GM10266 (cell line): ENCODE data around the gene RBM4.
"Not testable (repeated sequence)": the region's sequence is repeated elsewhere in the genome, so short reads cannot be mapped to it uniquely, and the experiment has no call there.

ENCODE experiments used
- DNase-seq: peaks from one replicate; pipeline ENCODE4 v3.0.0; 2012; ENCODE audit errors: extremely low spot score
- TF ChIP-seq, protein P1 (sequence below): IDR thresholded peaks from 2 replicates; pipeline ENCODE4 v1.5.1; 2012; ENCODE audit warnings: mild to moderate bottlenecking, low read depth; ENCODE audit not compliant: control insufficient read depth, insufficient read depth; ENCODE audit errors: missing control alignments

Gene RBM4, protein sequence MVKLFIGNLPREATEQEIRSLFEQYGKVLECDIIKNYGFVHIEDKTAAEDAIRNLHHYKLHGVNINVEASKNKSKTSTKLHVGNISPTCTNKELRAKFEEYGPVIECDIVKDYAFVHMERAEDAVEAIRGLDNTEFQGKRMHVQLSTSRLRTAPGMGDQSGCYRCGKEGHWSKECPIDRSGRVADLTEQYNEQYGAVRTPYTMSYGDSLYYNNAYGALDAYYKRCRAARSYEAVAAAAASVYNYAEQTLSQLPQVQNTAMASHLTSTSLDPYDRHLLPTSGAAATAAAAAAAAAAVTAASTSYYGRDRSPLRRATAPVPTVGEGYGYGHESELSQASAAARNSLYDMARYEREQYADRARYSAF

DNA sequence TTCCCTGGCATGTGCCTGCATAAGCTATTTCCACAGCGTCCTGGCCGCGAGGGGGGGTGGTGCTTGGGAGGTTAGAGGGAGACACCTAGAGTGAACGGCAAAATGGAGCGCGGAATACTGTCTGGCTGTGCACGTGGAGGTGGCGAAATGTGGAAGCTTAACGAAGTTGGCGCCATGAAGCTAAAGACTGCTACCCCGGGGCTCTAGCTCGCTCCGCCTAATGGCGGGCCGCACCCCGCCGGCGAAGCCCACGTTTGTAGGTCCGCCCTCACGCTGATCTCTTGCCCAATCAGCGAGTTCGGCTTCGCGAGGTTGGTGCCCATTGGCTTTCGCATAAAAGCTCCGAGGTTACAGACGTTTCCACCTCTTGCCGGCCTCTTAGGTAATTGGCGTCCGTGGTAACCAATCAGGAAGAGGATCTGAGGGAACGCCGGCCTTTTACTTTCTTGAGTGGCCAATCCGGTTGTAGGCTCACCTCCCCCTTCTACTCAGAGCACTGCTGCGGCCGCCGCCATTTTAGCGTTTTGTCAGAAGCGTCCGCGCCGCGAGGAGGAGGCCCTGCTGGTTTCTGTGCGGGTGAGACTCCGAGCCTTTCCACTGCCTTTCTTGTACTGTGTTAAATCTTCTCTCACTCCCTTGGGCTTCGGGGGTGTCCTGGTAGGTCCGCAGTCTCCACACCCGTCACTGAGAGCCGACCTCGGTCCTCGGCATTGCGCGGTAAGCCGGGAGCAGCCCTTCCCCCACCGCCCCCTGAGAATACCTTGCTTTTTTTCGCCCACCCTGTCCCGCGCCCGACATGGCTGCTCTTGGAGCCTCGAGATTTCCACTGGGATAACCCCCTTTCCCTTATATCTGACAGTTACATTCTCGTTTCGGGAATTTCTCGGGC lies at the start of gene RBM4:
TSS of gene RBM4 (plus strand) at position 527 of the 889 bp plus-strand sequence. CDS start 1,009 bp downstream, outside the sequence.
- DNase-seq: peak; percentile 96
- TF ChIP-seq, protein P1, sequence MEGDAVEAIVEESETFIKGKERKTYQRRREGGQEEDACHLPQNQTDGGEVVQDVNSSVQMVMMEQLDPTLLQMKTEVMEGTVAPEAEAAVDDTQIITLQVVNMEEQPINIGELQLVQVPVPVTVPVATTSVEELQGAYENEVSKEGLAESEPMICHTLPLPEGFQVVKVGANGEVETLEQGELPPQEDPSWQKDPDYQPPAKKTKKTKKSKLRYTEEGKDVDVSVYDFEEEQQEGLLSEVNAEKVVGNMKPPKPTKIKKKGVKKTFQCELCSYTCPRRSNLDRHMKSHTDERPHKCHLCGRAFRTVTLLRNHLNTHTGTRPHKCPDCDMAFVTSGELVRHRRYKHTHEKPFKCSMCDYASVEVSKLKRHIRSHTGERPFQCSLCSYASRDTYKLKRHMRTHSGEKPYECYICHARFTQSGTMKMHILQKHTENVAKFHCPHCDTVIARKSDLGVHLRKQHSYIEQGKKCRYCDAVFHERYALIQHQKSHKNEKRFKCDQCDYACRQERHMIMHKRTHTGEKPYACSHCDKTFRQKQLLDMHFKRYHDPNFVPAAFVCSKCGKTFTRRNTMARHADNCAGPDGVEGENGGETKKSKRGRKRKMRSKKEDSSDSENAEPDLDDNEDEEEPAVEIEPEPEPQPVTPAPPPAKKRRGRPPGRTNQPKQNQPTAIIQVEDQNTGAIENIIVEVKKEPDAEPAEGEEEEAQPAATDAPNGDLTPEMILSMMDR: no peak

DNA sequence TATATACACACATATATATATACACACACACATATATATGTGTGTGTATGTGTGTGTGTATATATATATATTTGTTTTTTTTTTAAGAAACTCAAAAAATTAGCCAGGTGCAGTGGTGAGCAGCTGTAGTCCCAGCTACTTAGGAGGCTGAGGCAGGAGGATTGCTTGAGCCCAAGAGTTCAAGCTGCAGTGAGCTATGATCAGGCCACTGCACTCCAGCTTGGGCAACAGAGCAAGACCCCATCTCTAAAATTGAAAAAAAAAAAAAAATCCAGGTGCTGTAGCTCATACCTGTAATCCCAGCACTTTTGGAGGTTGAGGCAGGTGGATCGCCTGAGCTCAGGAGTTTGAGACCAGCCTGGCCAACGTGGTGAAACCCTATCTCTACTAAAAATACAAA lies 49.2 kb upstream of the RBM4 start:
- not testable (repeated sequence) for DNase-seq

DNA sequence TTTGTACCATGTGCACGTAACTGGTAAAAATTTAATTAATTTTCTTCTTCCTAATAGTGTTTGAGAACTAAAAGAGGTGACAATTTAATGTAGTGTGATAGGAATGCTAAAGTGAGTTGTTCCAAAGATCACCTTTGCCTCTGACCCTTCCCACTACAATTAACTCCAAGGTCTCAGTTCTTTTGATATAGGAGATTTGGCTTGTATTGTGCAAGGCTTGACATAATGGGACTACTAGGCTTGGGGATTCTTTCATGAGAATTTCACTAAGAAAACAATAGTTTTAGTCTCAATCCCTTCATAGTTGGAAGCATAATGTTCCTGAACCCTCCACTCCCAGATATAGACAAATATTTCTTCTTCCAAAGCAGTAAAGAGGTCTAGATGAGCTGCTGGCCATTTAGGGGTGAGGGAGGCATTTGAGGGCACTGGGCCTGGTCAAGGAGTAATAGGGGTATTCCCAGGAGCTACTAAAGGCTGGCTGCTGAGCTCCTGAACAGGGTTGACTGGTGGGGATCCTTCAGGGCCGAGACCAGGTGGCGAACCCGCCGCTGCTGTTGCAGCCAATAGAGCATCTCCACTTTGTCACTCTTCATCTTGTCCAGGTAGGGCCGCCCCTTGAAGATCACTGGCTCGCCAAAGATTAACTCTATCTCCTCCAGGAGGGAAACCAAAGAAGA lies 48.4 kb upstream of the RBM4 start:
- DNase-seq: no peak
- TF ChIP-seq, protein P1: no peak

DNA sequence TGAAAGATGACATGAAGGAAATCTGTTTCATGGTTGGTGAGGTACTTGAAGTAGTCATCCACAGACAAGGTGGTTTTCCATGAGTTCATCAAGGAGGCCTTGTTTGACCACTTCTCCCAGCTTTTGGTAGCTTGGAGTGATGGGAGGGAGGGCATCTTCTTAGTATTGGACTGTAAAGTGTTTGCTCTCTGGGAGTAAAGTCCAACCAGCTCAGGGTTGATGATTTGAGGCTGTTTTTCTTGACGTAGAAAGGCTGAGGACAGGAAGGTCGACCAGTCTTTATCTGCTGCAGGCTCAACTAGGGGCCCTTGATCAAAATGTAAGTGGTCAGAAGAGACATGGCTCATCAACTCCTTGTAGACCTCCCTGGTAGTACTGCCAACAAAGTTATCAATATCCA lies 47.3 kb upstream of the RBM4 start:
- no peak for DNase-seq
- TF ChIP-seq, protein P1: no peak

DNA sequence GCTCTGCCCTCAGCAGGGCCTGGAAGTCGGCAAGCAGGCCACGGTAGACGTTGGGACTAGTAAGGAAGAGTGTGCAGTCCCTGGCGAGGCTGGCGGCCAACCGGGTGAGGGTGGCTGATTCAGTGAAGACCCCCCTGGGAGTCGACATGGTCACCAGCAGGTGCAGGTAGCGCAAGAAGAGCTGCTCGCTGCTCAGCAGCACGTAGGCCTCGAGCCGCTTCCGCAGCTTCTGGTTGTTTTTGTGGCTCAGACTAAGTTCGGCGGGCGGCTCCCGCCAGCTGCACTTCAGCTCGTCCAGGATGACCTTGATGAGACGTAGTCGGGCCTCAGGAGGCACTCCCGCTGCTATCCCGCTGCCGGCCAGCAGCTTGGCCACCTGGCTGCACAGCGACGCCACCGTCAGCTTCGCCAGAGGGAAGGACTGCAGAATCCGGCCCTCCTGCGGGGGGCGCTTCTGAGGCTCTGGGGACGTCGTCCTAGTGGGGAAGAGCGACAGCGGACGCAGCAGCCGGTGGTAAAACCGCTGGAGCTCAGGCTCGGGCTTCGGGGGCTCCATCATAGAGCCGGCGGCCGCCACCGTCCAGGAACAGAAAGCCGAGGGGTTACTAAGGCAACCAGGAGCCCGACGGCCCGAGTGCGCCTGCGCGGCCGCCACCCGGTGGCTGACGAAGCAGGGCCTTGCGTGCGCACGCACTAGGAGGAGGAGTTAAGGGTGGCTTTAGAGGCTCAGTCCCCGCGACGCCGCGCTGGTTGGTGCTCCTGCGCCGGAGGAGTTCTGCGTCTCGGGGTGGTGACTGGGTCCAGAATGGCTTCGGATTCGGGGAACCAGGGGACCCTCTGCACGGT lies 45.8 kb upstream of the RBM4 start, which contains the start of the genes CCDC87 and CCS:
TSS of gene CCDC87 (minus strand) at position 607 of the 846 bp plus-strand sequence. CDS start at position 559, 48 bp downstream.
TSS of gene CCS (plus strand) at position 729 of the 846 bp plus-strand sequence. CDS start at position 806, 77 bp downstream.
- TF ChIP-seq, protein P1: peak; percentile 55
- peak; percentile 100 for DNase-seq

DNA sequence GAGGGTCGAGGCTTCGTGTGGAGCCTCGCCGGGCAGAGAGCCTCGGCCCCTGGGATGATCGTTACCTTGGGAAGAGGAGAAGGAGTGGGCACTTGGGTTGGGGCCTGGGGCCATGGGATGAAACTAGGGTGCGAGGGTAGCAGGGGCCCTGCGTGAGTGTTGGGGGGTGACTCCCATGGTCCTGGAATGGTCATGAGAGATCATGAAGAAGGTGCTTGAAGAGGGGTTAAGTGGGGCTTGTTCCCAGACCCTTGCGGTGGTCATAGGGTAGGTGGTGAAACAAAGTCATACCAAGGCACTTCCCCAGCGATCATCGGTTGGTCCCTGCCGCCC lies 45.2 kb upstream of the RBM4 start:
- TF ChIP-seq, protein P1: no peak
- DNase-seq: peak; percentile 21
